HepG2 (cell line): ENCODE measurements around the gene TBC1D22A. TPM values are rescaled to one million over a fixed set of nuclear protein-coding genes. Genes with fewer than 3 reads are reported as not detected.

Experiments
- ATAC-seq: fragments of 200-7000 bp; cut with Tn5 transposase; 3 replicates; pipeline ENCODE4 v1.9.1; 2020; ENCODE audit warnings: mild to moderate bottlenecking, moderate library complexity
- BruUV-seq: library from RNA; stranded (reverse); fragments of 400-500 nt; replicated peaks from 2 replicates; lab custom pipeline; 2021; lab: Mats Ljungman, UMichigan
- CTCF ChIA-PET: fragments of 300-600 bp; formaldehyde crosslinking; extraction: SDS; loops from one replicate; lab custom pipeline; 2021; ENCODE audit warnings: low total read pairs, inconsistent platforms, low intra/inter-chr PET ratio; lab: Yijun Ruan, JAX
- POLR2A ChIA-PET: fragments of 350-600 bp; sonication (Branson Sonifier 250); formaldehyde crosslinking; loops from one replicate; lab custom pipeline; 2020; ENCODE audit warnings: antibody characterized with exemption, inconsistent platforms; lab: Yijun Ruan, JAX
- DNase-seq: peaks from one replicate; pipeline ENCODE4 v3.0.0-alpha.2; 2015; ENCODE audit warnings: low spot score
- FAIRE-seq: peaks from 3 replicates; lab custom pipeline; 2011; peaks lifted over from hg19 to GRCh38; lab: Jason Lieb, UNC
- H2AFZ ChIP-seq: one replicate; pipeline ENCODE4 v1.6.1; 2011; ENCODE audit warnings: low read length, inconsistent platforms
- H3K27ac ChIP-seq: fragments of 300-600 bp; 3 replicates; pipeline ENCODE4 v1.8.0; 2011; ENCODE audit warnings: mixed run types, mild to moderate bottlenecking, mixed read lengths, low read length, inconsistent platforms; ENCODE audit not compliant: insufficient read depth; ENCODE audit errors: extremely low read length
- H3K27me3 ChIP-seq, 2 experiments: fragments of 200-600 bp in 1 of 2; 2 replicates in 1 of 2; 3 replicates in 1 of 2; pipeline versions ENCODE4 v1.6.0 to v1.8.0; 2011; ENCODE audit warnings: low read length in 2 of 2, mild to moderate bottlenecking in 2 of 2, moderate library complexity in 2 of 2, inconsistent platforms in 1 of 2; ENCODE audit not compliant: insufficient read depth in 2 of 2, control insufficient read depth in 1 of 2
- H3K36me3 ChIP-seq, 2 experiments: fragments of 200-600 bp in 1 of 2; replicated peaks in 1 of 2; 2 replicates in 1 of 2; 3 replicates in 1 of 2; pipeline versions ENCODE4 v1.5.1 to v1.8.0; 2011; ENCODE audit warnings: low read length in 2 of 2, inconsistent platforms in 1 of 2; ENCODE audit not compliant: insufficient read depth in 2 of 2, control insufficient read depth in 1 of 2
- H3K4me1 ChIP-seq: 2 replicates; pipeline ENCODE4 v1.5.1; 2012; ENCODE audit warnings: low read length, inconsistent platforms; ENCODE audit not compliant: insufficient read depth
- H3K4me2 ChIP-seq: 2 replicates; pipeline ENCODE4 v1.6.0; 2011; ENCODE audit warnings: low read depth, low read length, inconsistent platforms
- H3K4me3 ChIP-seq, 3 experiments: fragments of 200-600 bp in 1 of 3; sonication (generic), shearing (Covaris generic) in 1 of 3; replicated peaks in 1 of 3; 2 replicates each; pipeline ENCODE4 v1.5.1; 2011 to 2016; ENCODE audit warnings: low read length in 3 of 3, inconsistent platforms in 2 of 3, low read depth in 2 of 3, mild to moderate bottlenecking in 2 of 3, control low read depth in 1 of 3, mixed read lengths in 1 of 3; ENCODE audit not compliant: insufficient read depth in 1 of 3
- H3K79me2 ChIP-seq: one replicate; pipeline ENCODE4 v1.6.1; 2011; ENCODE audit warnings: low read length, inconsistent platforms; ENCODE audit not compliant: insufficient read depth
- H3K9ac ChIP-seq: 2 replicates; pipeline ENCODE4 v1.6.0; 2011; ENCODE audit warnings: mild to moderate bottlenecking, low read depth, low read length, inconsistent platforms; ENCODE audit not compliant: insufficient read depth
- H3K9me3 ChIP-seq: 2 replicates; pipeline ENCODE4 v1.5.1; 2012; ENCODE audit warnings: mild to moderate bottlenecking, low read length
- H4K20me1 ChIP-seq: 2 replicates; pipeline ENCODE4 v1.6.0; 2011; ENCODE audit warnings: inconsistent platforms, mild to moderate bottlenecking, low read length, moderate library complexity; ENCODE audit not compliant: insufficient read depth
- ASH2L ChIP-seq: fragments of 300-600, 200-600 bp; sonication (generic); IDR thresholded peaks from 2 replicates; pipeline ENCODE4 v1.7.0; 2017; ENCODE audit warnings: low read depth, mild to moderate bottlenecking, moderate library complexity, mixed read lengths, low read length; ENCODE audit not compliant: insufficient read length
- ETV5 ChIP-seq: IDR thresholded peaks from 2 replicates; pipeline ENCODE4 v1.6.1; 2018; ENCODE audit warnings: missing biosample characterization, missing genetic modification reagents, inconsistent platforms, borderline replicate concordance
- MTA1 ChIP-seq: sonication (generic); formaldehyde crosslinking; IDR thresholded peaks from 2 replicates; pipeline ENCODE4 v1.4.0; 2020; ENCODE audit warnings: missing genetic modification reagents, mild to moderate bottlenecking, borderline replicate concordance
- MTF1 ChIP-seq: sonication (generic); formaldehyde crosslinking; IDR thresholded peaks from 2 replicates; pipeline ENCODE4 v1.5.0; 2020; ENCODE audit warnings: missing genetic modification reagents
- TERF1 ChIP-seq: sonication (generic); formaldehyde crosslinking; IDR thresholded peaks from 2 replicates; pipeline ENCODE4 v1.8.0; 2022; ENCODE audit warnings: mild to moderate bottlenecking, missing genetic modification reagents, moderate library complexity
- YEATS2 ChIP-seq: sonication (generic); formaldehyde crosslinking; IDR thresholded peaks from 2 replicates; pipeline ENCODE4 v1.4.0; 2020; ENCODE audit warnings: missing genetic modification reagents, borderline replicate concordance
- ZBTB4 ChIP-seq: sonication (generic); formaldehyde crosslinking; IDR thresholded peaks from 2 replicates; pipeline ENCODE4 v1.4.0; 2020; ENCODE audit warnings: missing genetic modification reagents, mild to moderate bottlenecking, borderline replicate concordance
- WGBS: methylation state at CpG from one replicate; pipeline ENCODE4 v1.1.6; 2017; ENCODE audit warnings: low lambda C conversion rate; 5-methylcytosine and 5-hydroxymethylcytosine counted together
- in situ Hi-C: cut with HindIII; loops from 2 replicates; pipeline ENCODE4 v1.10.0; 2017; ENCODE audit warnings: low pct_unique_long_range_greater_than_20kb; ENCODE audit not compliant: extremely low pct_ligation_motif_present
- intact Hi-C: fragments of 100-400 bp; cut with micrococcal nuclease; formaldehyde crosslinking; loops from one replicate; pipeline ENCODE4 v1.10.0; 2022; ENCODE audit not compliant: unreplicated experiment
- polyA plus RNA-seq, 8 experiments: library from polyadenylated mRNA; depleted of rRNA in 3 of 8; stranded (reverse) in 7 of 8; unstranded in 1 of 8; fragments of >200 nt; fragmentation: Illumina TruSeq in 4 of 8; extraction: Trizol in 4 of 8; gene quantifications; 2 replicates each; pipeline versions ENCODE4 v1.2.1 to v1.2.3, GENCODE V29; 2011 to 2016; ENCODE audit warnings: low read depth in 4 of 8, missing spikeins in 1 of 8, mixed read lengths in 1 of 8; ENCODE audit not compliant: insufficient read depth in 1 of 8
- total RNA-seq, 5 experiments: library from RNA; depleted of rRNA; stranded (reverse); fragments of >200 nt; fragmentation: Illumina TruSeq; extraction: Trizol; gene quantifications; 2 replicates each; pipeline ENCODE4 v1.2.3, GENCODE V29; 2016; ENCODE audit warnings: low read depth in 1 of 5

The TBC1D22A gene
- total and polyA plus RNA-seq, 2 of the 13 experiments (the other 11 are each of a cell fraction or from before 2014, with no cell fraction given), result 17.3 to 18.0 TPM

- ChIA-PET POLR2A (interaction anchor here (1.3 to 3.5 kb wide), 4 partner anchors 28 to 63 kb away, joined by 3 to 22 read pairs (median 12); partner anchors contain the start of gene TBC1D22A), CTCF (interaction anchor here (1.0 to 1.3 kb wide), 2 partner anchors 44 to 64 kb away, joined by 3 to 4 read pairs; no protein-coding TSS in a partner anchor)
- no peak for DNase-seq
- Histone ChIP-seq H3K36me3 (peaks cover 19 to 41% of the 10 kb centered on the region in 2 experiments), H3K4me1 (peaks cover 89% of the 10 kb centered on the region), H3K27me3 (no peaks in the 10 kb centered on the region), H3K79me2 (peaks cover 14% of the 10 kb centered on the region), H3K9ac (no peak overlapping the region), H3K27ac (peak overlapping the region; percentile 52), H3K9me3 (no peaks in the 10 kb centered on the region), H3K4me3 (no peak overlapping the region), H3K4me2 (peak overlapping the region; percentile 64; the same call in 1 of the 2 replicates), H4K20me1 (no peaks in the 10 kb centered on the region), H2AFZ (no peak overlapping the region)
- no peak for ATAC-seq
- in situ Hi-C loops, result no loop called here
- no peak for FAIRE-seq
- no TSS peak for BruUV-seq
- WGBS, result 88% methylated on average over 13 of the region's 13 CpGs
- TF ChIP-seq MTA1 (CRISPR knock-in tag), result no peak
- TF ChIP-seq ETV5, result no peak
- TF ChIP-seq ZBTB4 (CRISPR knock-in tag), result no peak
- TF ChIP-seq TERF1 (CRISPR knock-in tag), result no peak
- TF ChIP-seq YEATS2 (CRISPR knock-in tag), result no peak
- TF ChIP-seq ASH2L, result peak; percentile 4
- TF ChIP-seq MTF1, result no peak
- intact Hi-C loops, result no loop called here
Observed at GRCh38 chr22:46802608-46803027, 40.2 kb downstream of the TBC1D22A start.
